SK-N-SH treated with all-trans-retinoic acid at 6 μM for 48 hours (cell line): ENCODE measurements around the gene SAG.

Experiments used
- ARNTL ChIP-seq: fragments of 450-650 bp; formaldehyde crosslinking; IDR thresholded peaks from 2 replicates; pipeline ENCODE4 v1.5.0; 2020; ENCODE audit warnings: low read depth, mild to moderate bottlenecking, moderate library complexity, borderline replicate concordance
- CSRNP3 ChIP-seq: fragments of 250-450 bp; sonication (Bioruptor Pico); IDR thresholded peaks from 2 replicates; pipeline ENCODE4 v1.5.1; 2021; ENCODE audit warnings: mild to moderate bottlenecking, moderate library complexity
- ISL1 ChIP-seq: fragments of 250-450 bp; sonication (Bioruptor Pico); IDR thresholded peaks from 2 replicates; pipeline ENCODE4 v2.1.2; 2022; ENCODE audit warnings: mild to moderate bottlenecking, moderate library complexity
- OSR1 ChIP-seq: fragments of 250-450 bp; sonication (Bioruptor Pico); IDR thresholded peaks from 2 replicates; pipeline ENCODE4 v1.8.0; 2022; ENCODE audit warnings: moderate library complexity, mild to moderate bottlenecking, inconsistent platforms
- PATZ1 ChIP-seq: fragments of 250-450 bp; sonication (Bioruptor Pico); IDR thresholded peaks from 2 replicates; pipeline ENCODE4 v1.8.0; 2020; ENCODE audit warnings: mild to moderate bottlenecking, moderate library complexity, borderline replicate concordance
- POU6F1 ChIP-seq: fragments of 250-450 bp; sonication (Bioruptor Pico); IDR thresholded peaks from 2 replicates; pipeline ENCODE4 v1.8.0; 2021; ENCODE audit warnings: low read depth, mild to moderate bottlenecking, moderate library complexity, borderline replicate concordance
- PPARA ChIP-seq: fragments of 250-450 bp; sonication (Bioruptor Pico); IDR thresholded peaks from 2 replicates; pipeline ENCODE4 v1.5.0; 2020; ENCODE audit warnings: mild to moderate bottlenecking, borderline replicate concordance
- SNAI2 ChIP-seq: fragments of 250-450 bp; sonication (Bioruptor Pico); IDR thresholded peaks from 2 replicates; pipeline ENCODE4 v1.5.0; 2020; ENCODE audit warnings: mild to moderate bottlenecking, moderate library complexity
- TCF4 ChIP-seq: fragments of 250-450 bp; sonication (Bioruptor Pico); IDR thresholded peaks from 2 replicates; pipeline ENCODE4 v1.8.0; 2021; ENCODE audit warnings: mild to moderate bottlenecking, moderate library complexity, borderline replicate concordance
- ZFP3 ChIP-seq: fragments of 250-450 bp; sonication (Bioruptor Pico); IDR thresholded peaks from 2 replicates; pipeline ENCODE4 v1.5.0; 2020; ENCODE audit warnings: mild to moderate bottlenecking, moderate library complexity
- ZFP30 ChIP-seq: fragments of 450-650 bp; formaldehyde crosslinking; IDR thresholded peaks from 2 replicates; pipeline ENCODE4 v1.5.0; 2022; ENCODE audit warnings: mild to moderate bottlenecking, moderate library complexity
- ZNF565 ChIP-seq: fragments of 450-650 bp; formaldehyde crosslinking; conservative IDR thresholded peaks from 2 replicates; pipeline ENCODE4 v1.5.0; 2020; ENCODE audit warnings: low read depth, mild to moderate bottlenecking, moderate library complexity

GRCh38 chr2:233270951-233271350, 36.7 kb upstream of the SAG start:
- no peak for TF ChIP-seq POU6F1 (CRISPR knock-in tag)
- no peak for TF ChIP-seq PATZ1 (CRISPR knock-in tag)
- TF ChIP-seq OSR1 (CRISPR knock-in tag), result no peak
- TF ChIP-seq ISL1 (CRISPR knock-in tag), result no peak
- TF ChIP-seq SNAI2, result no peak
- no peak for TF ChIP-seq PPARA (CRISPR knock-in tag)
- no peak for TF ChIP-seq CSRNP3 (CRISPR knock-in tag)
- no peak for TF ChIP-seq ZNF565 (CRISPR knock-in tag)
- TF ChIP-seq ZFP30 (CRISPR knock-in tag), result no peak
- TF ChIP-seq ZFP3, result no peak
- no peak for TF ChIP-seq ARNTL (CRISPR knock-in tag)
- no peak for TF ChIP-seq TCF4 (CRISPR knock-in tag)
